ENCODE measurements around the gene CCDC175. TPM values are rescaled to one million over a fixed set of nuclear protein-coding genes. Genes with fewer than 3 reads are reported as not detected.

CCDC175 gene
- total RNA-seq, 4 donors from 2014 or later: not detected

GRCh38 chr14:59463787-59464485, 112.7 kb downstream of the CCDC175 start:
- 61% methylated on average over 33 of the region's 60 CpGs for WGBS
- Histone ChIP-seq H3K4me1 (peaks cover 9 to 27% (median 17%) of the 10 kb centered on the region in 4 donors), H3K36me3 (no peaks in the 10 kb centered on the region), H3K4me3 (peak overlapping the region; percentile 75 to 82 (median 80)), H3K9me3 (no peaks in the 10 kb centered on the region), H3K27me3 (no peaks in the 10 kb centered on the region), H3K27ac (replicated peaks in 1 of 4) (peak overlapping the region; percentile 84 to 90 (median 86))
- no peak for DNase-seq (ENCODE audit: extremely low spot score)
- TF ChIP-seq EP300 (IDR thresholded peaks at IDR 0.05) (no peak), POLR2A (IDR thresholded peaks at IDR 0.05; ENCODE audit: low read depth) (no peak)
- intact Hi-C loops (cut with DNase I): no loop called here

GRCh38 chr14:59461891-59462290, 114.7 kb downstream of the CCDC175 start:
- Histone ChIP-seq H3K27ac (replicated peaks in 1 of 4) (no peak overlapping the region), H3K4me3 (no peak overlapping the region), H3K4me1 (peaks cover 9 to 27% (median 17%) of the 10 kb centered on the region in 4 donors), H3K9me3 (no peaks in the 10 kb centered on the region), H3K36me3 (peaks cover 0 to 1% (median 0%) of the 10 kb centered on the region in 4 donors), H3K27me3 (no peaks in the 10 kb centered on the region)
- 87% methylated on average over 1 of the region's 1 CpG for WGBS
- TF ChIP-seq EP300 (IDR thresholded peaks at IDR 0.05): no peak
- TF ChIP-seq POLR2AphosphoS5 (IDR thresholded peaks at IDR 0.05): no peak
- DNase-seq (ENCODE audit: extremely low spot score): no peak
- intact Hi-C loops (cut with DNase I): no loop called here

GRCh38 chr14:59460378-59460777, 116.2 kb downstream of the CCDC175 start:
- TF ChIP-seq POLR2A (IDR thresholded peaks at IDR 0.05; ENCODE audit: low read depth): no peak
- TF ChIP-seq POLR2AphosphoS5 (IDR thresholded peaks at IDR 0.05): no peak
- no peak for TF ChIP-seq EP300 (IDR thresholded peaks at IDR 0.05)
- TF ChIP-seq CTCF (IDR thresholded peaks at IDR 0.05): no peak
- peaks cover 9 to 18% (median 16%) of the 10 kb centered on the region in 4 donors for H3K4me1 ChIP-seq
- H3K36me3 ChIP-seq: peaks cover 0 to 13% (median 2%) of the 10 kb centered on the region in 4 donors
- no peak overlapping the region for H3K4me3 ChIP-seq
- H3K9me3 ChIP-seq: no peaks in the 10 kb centered on the region
- DNase-seq (ENCODE audit: extremely low spot score): no peak
- 97% methylated on average over 1 of the region's 1 CpG for WGBS
- H3K27me3 ChIP-seq: no peaks in the 10 kb centered on the region
- no peak overlapping the region for H3K27ac ChIP-seq (replicated peaks in 1 of 4)
- intact Hi-C loops (cut with DNase I): no loop called here

- no peaks in the 10 kb centered on the region for H3K9me3 ChIP-seq
- intact Hi-C loops (cut with DNase I): loop anchor here (10.0 kb wide), 1 partner anchor 424 kb away; no protein-coding TSS in a partner anchor
- no peak for DNase-seq (ENCODE audit: extremely low spot score)
- no peak overlapping the region for H3K27ac ChIP-seq (replicated peaks in 1 of 4)
- H3K4me3 ChIP-seq: no peak overlapping the region
- H3K4me1 ChIP-seq: peaks cover 0 to 11% (median 6%) of the 10 kb centered on the region in 4 donors
- H3K36me3 ChIP-seq: peaks cover 0 to 18% (median 2%) of the 10 kb centered on the region in 4 donors
- no peak for TF ChIP-seq POLR2AphosphoS5 (IDR thresholded peaks at IDR 0.05)
- no peak for TF ChIP-seq POLR2A (IDR thresholded peaks at IDR 0.05; ENCODE audit: low read depth)
- no peak for TF ChIP-seq EP300 (IDR thresholded peaks at IDR 0.05)
- no peak for TF ChIP-seq CTCF (IDR thresholded peaks at IDR 0.05)
- H3K27me3 ChIP-seq: no peaks in the 10 kb centered on the region
- 100% methylated on average over 2 of the region's 2 CpGs for WGBS
Observed at GRCh38 chr14:59458486-59458885, 118.1 kb downstream of the CCDC175 start.

- 94% methylated on average over 1 of the region's 1 CpG for WGBS
- TF ChIP-seq POLR2A (IDR thresholded peaks at IDR 0.05; ENCODE audit: low read depth) (no peak), CTCF (IDR thresholded peaks at IDR 0.05) (no peak), EP300 (IDR thresholded peaks at IDR 0.05) (no peak), POLR2AphosphoS5 (IDR thresholded peaks at IDR 0.05) (no peak)
Observed at GRCh38 chr14:59455411-59455810, 121.2 kb downstream of the CCDC175 start.

More at GRCh38 chr14:59455411-59455810, 121.2 kb downstream of the CCDC175 start:
- Histone ChIP-seq H3K4me3 (no peak overlapping the region), H3K9me3 (no peaks in the 10 kb centered on the region), H3K4me1 (peaks cover 0 to 8% (median 0%) of the 10 kb centered on the region in 4 donors), H3K27ac (replicated peaks in 1 of 4) (no peak overlapping the region), H3K36me3 (peaks cover 0 to 18% (median 2%) of the 10 kb centered on the region in 4 donors), H3K27me3 (no peaks in the 10 kb centered on the region)
- no peak for DNase-seq (ENCODE audit: extremely low spot score)
- intact Hi-C loops (cut with DNase I): loop anchor here (10.0 kb wide), 1 partner anchor 421 kb away; no protein-coding TSS in a partner anchor

Other genes with a start within 250 kb of the CCDC175 start
- gene GPR135, start 111.4 kb downstream of the CCDC175 start, total RNA-seq: 1 to 10 TPM; 4.3 to 9.1 (median 6.4) TPM
- gene L3HYPDH, start 92.4 kb downstream of the CCDC175 start, total RNA-seq: 10 to 100 TPM; 20.2 to 32.2 (median 26.0) TPM
- gene JKAMP, start 92.3 kb downstream of the CCDC175 start, total RNA-seq: 10 to 100 TPM; 23.3 to 27.8 (median 26.3) TPM

All from esophagus muscularis mucosa (tissue), 4 donors.